Fibroblast of skin of back (primary cell): Measurements from ENCODE around the gene CKM.
"Not testable (repeated sequence)": the region's sequence is repeated elsewhere in the genome, so short reads cannot be mapped to it uniquely, and the experiment has no call there.

Experiments
- DNase-seq: peaks from one replicate; pipeline ENCODE4 v3.0.0-alpha.2; 2013

The CKM gene

DNA sequence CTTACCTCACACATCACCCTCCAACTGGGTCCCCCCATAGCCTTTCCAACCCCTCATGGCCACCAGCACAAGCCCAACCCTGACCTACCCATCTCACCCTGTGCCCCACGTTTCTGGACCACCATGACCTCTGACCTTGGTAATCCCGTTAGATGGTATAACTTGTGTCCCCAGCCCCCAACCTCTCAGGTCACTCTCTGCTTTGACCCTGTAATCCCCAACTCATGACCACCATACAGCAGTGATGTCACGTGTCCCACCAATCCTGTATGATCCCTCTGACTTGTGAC lies 26.4 kb upstream of the CKM start:
- DNase-seq = no peak

DNA sequence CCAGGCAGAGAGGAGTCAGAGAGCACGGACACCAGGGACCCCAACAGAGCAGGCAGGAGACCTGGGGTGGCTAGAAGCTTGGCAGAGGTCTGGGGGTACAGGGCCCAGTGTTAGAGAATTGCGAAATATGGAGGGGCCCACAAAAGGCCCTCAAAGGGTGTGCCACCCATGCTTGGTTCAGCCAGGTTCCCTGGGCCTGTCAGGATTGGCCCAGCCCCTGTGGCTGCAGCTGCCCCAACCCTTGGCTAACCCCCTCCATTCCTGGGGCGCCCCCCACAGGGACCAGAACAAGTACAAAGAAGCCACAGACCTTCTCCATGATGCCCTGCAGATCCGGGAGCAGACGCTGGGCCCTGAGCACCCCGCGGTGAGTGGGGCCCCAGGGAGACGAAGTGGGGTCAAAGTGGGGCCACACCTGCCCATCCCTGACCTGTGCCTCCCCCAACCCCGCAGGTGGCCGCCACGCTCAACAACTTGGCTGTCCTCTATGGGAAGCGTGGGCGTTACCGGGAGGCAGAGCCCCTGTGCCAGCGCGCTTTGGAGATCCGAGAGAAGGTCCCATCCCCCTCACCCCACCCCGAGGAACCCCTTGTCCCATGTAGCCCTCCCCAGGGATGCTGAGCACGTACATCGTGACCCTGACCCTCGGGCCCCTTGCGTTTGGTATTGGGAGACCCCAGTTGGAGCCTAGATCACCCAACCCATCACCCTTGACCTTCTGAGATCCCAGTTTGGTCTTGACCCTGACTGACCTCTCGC lies 25.9 kb upstream of the CKM start:
- no peak for DNase-seq

DNA sequence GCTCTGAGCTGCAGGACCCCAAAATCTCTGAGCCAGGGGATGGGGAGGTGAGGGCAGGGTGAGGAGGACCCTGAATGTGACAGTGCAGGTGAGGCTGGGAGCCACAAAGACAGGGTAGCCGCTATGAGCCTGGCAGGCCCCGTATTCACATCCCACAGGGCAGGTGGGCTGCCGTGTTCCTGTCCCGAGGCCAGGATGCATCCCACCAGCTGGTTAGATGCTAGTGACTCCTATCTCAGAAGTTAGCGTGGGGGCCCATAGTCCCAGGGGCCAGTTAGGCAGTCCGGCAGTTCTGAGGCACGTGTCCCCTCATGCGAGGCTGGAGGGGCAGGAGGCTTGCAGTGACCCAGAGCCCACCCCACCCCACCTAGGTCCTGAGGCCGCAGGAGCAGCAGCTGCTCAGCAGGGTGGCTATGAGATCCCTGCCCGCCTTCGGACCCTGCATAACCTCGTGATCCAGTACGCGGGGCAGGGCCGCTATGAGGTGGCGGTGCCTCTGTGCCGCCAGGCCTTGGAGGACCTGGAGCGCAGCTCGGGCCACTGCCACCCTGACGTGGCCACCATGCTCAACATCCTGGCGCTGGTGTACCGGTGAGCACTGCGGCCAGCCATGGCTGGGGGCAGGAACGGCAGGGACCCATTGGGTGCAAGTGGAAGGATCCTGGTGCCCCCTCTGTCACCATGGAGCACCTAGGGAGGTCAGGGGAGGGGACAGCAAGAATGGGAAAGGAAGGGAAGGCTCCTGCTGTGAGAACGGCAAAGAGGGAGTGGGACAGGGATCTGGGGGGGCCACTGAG lies 25.1 kb upstream of the CKM start:
- no peak for DNase-seq

DNA sequence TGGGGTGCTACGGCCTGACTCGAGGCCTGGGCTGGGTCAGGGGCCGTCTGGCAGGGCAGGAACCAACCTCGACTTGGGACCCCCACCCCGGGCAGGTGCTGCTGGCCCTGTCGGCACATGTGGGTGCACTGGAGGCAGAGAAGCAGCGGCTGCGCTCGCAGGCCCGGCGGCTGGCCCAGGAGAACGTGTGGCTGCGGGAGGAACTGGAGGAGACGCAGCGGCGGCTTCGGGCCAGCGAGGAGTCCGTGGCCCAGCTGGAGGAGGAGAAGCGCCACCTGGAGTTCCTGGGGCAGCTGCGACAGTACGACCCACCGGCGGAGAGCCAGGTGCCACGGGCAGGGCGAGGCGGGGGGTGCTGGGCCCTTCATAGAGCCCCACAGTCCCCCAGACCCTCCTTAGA lies 23.8 kb upstream of the CKM start:
- DNase-seq = no peak

DNA sequence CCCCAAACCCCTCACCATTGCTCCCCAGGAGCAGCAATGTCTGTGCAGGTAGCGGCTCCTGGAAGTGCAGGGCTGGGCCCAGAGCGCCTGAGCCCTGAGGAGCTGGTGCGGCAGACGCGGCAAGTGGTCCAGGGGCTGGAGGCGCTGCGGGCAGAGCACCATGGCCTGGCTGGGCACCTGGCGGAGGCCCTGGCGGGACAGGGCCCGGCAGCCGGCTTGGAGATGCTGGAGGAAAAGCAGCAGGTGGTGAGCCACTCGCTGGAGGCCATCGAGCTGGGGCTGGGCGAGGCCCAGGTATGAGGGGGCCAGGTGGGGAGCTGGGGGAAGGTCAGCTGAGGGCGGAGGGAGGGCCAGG lies 22.8 kb upstream of the CKM start:
- DNase-seq = no peak

DNA sequence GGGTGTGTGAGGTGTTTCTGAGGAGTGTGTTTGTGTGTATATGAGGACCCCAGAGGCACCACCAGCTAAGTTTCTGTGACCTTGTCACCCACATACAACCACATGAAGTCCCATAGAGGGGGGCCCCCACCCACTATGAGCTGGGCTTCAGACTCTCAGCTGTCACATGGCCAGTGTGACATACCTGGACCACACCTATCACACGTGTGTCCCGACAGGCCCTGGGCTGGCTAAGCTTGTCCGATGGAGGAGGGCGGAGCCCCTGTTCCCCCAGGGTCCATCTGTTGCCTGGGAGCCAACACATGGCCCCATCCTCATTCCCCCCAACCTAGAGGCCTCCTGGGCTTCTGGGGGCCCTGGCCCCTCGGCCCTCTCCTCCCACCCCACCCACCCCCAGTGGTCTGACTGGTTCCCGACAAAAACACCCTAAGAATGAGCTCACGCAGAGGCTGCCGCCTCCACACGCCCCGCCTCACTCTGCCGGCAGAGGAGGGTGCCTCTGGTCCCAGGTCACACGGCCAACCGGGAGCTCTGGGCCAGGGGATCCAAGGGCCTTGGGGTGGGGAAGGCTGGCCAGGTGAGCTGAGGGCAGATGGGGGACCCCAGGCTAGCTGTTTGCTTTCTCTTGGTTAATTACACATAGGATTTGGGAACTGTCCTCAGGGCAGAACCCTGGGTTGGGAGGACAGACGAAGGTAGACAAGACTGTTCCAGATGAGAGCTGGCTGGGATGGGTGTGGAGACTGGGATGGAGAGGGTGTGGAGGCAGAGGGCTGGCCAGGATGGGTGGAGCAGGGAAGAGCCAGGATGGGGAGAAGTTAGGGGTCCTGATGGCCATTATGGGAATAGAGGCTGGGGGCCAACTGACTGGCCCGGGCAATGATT lies 22.2 kb upstream of the CKM start:
- no peak for DNase-seq

DNA sequence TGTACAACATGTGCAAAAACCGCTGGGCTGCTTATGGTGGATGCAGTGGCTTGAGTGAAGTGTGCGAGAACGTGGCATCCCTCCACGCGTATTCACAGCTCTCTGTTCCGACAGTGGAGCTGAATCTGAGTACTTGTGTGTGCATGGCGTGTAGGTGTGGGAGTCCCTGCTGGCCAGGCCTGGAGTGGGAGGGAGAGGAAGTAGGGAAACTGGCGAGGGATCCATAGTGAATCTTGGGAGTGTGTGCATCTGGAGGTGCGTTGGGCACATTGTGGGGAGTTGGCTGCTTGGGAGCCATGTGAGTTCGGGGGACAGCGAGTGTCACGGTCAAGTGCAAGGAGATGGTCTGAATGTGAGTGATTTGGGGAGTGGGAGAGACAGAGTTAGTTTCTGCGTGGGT lies 20.2 kb upstream of the CKM start:
- DNase-seq = no peak

DNA sequence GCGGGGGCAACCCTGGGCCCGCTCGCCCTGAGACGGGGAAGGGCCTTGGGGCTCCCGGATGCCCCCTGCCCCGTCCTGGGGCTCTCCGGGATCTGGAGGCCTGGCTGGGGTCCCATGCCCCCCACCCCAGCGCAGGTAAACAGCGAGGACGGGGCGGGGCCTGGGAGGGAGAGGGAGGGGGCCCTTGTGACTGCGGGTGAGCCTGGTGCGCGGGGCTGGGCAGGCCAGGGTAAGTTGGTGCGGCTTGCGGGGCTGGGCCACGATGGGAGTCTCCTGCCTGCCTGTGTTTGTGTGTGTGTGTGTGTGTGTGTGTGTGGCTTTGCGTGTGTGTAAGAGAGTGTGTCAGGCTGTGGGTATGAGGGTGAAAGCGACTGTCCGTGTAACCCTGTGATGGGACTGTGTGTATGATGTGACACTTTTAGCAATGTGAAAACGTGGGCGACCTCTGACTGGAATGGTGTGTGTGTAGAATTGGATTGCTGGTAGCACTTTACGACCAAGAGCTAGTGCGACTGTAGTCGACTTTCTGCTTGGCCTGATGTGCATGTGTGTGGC lies 18.3 kb upstream of the CKM start:
- DNase-seq = no peak

DNA sequence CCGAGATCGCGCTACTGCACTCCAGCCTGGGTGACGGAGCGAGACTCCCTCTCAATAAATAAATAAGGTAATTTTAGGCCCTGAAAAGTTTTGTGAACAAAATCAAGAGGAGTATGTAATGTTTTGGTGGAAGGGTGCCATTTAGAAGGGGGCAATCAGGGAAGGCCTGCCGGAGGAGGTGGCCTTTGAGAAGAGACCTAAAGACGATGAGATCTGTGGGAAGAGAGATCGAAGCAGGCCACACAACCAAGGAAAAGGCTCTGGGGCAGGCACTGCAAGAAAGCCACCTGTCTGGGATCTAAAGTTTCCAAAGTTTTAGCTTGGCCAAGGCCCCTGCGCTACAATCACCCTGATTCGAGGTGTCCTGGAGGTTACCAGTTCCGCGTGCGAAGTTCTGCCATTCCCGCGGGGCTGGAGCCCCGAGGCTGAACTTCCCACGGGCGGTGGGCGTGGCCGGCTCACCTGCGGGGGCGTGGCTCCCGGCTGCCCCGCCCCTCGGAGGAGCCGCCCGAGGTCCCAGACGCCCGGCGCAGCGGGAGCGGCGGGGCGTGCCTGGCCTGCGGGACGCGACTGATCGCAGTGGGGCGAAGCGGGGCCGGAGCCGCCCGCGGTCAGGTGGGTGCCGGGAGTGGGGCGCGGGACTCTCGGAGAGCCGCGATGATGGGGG lies 17.7 kb upstream of the CKM start, which contains the start of gene KLC3:
Gene KLC3, plus strand, starts transcription at position 519 of the 667 bp plus-strand sequence. CDS start 4,792 bp downstream, outside the sequence.
- no peak for DNase-seq

DNA sequence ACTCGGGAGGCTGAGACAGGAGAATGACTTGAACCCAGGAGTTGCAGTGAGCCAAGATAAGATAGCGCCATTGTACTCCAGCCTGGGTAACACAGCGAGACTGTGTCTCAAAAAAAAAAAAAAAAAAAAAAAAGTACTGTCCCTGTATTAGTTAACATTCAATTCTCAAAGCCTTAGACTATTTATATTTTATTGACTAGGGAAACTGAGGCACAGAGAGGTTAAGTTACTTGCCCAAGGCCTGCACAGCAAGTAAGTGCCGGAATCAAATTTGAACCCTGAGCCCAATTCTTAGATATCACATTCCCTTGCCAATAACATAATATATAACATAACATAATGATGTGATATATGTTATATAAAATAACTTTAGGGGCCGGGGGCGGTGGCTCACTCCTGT lies 17.0 kb upstream of the CKM start:
- DNase-seq = no peak

DNA sequence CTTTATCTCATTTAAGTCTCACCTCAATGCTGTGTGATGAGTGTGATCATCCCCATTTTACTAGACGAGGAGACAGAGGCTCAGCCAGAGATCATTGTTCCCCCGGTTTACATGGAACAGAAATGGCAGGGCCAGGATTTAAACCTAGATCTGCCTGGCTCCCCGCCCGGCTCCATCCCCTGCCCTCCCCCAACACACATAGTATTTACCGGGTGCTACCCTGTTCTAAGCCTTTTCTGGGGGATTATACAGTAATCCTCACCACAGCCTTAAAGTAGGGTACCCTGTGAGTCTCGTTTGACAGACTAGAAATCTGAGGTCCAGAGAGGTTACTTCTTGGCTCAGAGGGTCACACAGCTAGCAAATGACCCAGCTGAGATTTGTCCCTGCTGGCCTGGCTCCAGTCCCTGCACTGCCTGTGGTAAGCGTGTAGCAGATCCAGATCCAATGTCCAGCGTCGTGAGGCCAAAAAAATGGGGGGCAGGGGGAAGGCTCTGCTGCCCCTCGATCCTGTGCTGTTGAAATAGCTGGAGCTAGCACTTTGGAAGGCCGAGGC lies 14.1 kb upstream of the CKM start:
- no peak for DNase-seq

DNA sequence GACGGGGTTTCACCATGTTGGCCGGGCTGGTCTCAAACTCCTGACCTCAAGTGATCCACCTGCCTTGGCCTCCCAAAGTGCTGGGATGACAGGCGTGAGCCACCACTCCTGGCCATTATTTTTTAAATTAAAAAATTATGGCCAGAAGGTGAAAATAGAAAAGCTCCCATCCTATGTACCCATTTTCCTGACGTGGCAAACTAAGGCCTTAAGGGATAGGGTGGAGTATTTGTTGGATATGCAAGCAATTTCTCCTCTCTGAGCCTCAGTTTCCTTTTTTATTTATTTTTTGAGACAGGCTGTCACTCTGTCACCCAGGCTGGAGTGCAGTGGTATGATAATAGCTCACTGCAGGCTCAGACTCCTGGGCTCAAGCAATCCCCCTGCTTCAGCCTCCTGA lies 12.2 kb upstream of the CKM start:
- not testable (repeated sequence) for DNase-seq

DNA sequence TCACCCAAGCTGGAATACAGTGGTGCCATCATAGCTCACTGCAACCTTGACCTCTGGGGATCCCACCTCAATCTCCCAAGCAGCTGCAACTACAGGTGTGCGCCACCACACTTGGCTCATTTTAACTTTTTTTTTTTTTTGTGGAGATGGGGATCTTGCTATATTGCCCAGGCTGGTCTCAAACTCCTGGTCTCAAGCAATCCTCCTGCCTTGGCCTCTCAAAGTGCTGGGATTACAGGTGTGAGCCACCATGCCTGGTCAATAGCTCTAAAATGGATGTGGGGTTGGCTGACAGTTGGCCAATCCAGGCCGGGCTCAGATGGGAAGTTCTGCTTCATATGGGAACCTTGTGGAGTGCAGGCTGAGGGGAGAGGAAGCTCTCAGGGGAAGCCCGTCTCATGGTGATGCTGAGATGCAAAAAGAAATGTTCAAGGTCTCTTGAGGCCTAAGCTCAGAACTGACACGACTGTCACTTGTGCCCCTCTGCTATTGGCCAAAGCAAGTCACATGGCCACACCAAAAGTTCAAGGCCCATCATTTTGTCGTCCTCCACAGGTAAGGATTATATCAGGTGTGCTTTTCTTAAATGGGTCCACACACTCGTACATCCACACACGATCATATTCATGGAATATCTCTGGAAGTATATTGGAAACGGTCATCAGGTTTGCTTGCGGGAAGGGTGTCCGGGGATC lies 11.1 kb upstream of the CKM start:
- DNase-seq = no peak

DNA sequence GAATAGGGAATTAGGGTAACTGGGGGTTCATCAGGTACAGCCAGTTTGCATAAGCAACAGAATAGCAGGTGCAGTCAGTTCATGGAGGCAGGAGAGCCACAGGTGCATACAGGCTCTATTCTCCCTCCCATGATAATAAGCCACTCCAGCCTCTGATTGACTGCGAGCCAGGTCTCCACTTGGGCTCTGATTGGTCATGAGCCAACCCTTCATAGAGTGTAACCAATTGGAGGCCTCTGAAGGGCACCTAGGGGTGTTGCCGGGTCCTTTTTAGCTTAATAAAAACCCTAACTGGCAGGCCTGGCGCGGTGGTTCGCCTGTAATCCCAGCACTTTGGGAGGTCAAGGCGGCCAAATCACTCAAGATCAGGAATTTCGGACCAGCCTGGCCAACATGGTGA lies 8.7 kb upstream of the CKM start:
- no peak for DNase-seq

DNA sequence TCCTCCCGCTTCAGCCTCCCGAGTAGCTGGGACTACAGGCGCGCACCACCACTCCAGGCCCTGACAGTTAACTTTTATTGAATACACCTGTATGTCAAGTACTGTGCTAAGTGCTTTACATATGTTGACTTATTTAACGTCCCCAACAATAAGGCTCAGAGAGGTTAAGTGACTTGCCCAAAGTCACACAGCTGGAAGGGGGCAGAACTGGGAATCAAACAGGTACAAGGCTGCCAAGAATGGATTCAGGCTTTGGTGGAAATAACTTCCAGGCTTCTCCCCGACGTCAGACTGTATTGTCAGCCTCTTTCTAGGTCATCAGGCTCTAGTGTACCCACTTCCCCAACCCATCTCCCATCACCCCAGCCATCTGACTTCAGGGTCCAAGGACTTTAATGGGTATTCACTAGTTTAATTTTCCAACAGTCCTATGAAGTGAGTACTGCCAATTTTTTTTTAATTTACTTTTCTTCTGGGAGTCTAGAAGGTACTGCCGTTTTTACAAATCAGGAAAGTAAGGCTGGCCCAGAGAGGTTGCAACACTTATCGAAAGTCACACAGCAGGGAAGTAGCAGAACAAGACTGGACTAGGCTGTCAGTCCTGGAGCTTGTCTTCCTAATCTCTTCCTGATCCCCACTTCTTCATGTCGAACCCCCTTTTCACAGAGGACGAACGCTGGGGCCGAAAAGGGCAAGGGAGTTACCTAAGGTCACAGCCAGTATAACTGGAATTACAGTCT lies 4.9 kb upstream of the CKM start:
- DNase-seq = no peak

DNA sequence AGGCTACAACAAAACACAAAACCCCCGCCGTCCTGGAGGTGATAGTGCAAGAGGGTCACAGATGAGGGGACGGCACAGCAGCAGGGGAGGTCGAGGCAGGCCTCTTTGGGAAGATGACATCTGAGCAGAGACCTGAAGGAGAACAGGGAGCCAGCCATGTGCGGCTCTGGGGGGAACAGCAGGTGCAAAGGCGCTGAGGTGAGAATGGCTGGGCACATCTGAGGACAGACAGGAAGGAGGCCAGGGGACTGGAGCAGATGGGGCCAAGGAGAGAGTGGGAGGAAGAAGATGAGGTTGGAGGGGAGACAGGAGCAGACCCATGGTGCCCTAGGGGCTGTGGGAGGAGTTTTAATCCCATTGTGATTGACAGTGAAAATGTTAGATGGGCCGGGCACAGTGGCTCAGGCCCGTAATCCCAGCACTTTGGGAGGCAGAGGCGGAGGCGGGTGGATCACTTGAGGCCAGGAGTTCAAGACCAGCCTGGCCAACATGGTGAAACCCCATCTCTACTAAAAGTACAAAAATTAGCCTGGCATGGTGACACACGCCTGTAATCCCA lies 1.8 kb upstream of the CKM start:
- no peak for DNase-seq

DNA sequence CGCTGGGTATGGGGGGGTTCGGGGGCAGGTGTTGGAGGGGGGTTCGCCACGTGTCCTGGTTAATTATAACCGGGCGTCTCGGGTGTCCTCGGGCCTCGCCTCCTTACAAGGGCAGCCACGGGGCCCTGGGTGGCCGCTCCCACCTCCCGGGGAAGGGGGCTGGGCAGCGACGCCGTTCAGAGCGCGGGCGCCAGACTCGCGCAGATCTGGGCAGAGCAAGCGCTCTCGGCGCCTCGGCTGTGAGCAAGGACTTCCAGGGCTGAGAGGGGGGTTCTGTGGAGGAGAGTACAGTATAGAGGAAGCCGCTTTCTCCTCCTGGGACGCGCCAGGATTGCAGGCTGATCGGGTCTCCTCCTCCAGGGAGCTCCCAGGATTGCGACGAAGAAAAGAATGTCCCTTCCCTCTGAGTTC lies 1.0 kb upstream of the CKM start:
- DNase-seq = no peak

DNA sequence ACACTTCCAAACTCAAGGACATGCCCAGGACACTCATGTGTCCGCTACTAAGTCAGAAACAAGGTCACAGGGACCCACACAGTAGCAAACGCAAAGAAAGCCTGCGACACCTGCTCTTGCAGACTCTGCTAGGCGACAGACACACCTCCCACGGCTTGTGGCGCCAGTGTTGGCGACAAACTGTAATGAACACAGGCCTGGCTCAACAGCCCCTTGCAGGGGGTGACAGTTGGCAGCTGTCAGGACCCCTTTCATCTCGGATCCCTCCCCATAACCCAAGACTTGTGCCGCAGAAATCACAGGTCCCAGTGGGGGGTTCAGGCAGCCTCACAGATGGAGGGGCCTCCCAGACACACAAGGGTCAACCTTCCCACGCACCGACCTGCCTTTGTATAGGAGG lies 364 bp downstream of the CKM start:
- no peak for DNase-seq

DNA sequence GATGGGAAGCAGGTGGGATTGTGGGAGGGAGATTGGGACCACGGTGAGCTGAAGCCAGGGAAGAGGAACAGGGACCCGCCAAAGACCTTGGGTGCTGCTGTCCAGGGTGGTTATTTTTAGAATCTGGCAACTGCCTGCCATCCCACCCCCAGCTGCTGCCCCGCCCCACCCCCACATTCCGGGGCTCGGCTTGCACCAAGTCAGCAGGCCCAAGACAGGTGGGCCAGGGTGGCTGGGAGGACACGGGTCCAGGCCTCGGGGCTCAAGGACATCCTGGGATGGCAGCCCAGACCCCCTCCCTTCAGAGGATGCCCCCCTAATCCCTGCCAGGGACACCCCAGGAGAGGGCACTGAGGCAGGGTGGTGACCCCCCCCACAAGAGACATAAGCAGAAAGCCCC lies 827 bp downstream of the CKM start:
- no peak for DNase-seq

DNA sequence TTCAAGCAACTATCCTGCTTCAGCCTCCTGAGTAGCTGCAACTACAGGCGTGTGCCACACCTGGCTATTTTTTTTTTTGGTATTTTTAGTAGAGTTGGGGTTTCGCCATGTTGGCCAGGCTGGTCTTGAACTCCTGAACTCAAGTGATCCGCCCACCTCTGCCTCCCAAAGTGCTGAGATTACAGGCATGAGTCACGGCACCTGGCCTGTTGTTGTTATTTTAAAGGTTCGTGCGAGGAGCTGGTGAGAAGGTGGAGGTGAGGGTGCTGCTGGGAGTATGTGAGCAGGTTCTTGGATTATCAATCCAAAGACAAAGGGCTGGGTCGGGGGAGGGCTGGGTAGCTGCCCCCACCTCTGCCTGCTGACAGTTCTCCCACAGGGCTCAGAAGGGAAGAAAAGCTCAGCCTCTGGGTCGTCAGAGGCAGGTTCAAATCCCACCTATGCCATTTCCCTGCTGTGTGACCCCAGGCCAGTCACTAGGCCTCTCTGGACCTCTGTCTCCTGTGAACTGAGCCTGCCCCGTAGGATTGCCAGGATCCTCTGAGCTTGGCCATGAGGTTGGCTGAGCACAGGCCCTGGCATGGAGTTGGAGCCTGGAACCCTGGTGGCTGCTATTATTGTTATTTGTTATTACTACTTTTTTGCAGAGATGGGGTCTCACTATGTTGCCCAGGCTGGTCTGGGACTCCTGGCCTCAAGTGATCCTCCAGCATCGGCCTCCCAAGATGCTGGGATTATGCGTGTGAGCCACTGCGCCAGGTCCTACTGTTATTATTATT lies 1.5 kb downstream of the CKM start:
- DNase-seq = no peak
